GM12892 (cell line): ENCODE results near the gene NEK4.

Source experiments
- POLR2A ChIP-seq: IDR thresholded peaks from 2 replicates; pipeline ENCODE4 v1.6.1; 2011; ENCODE audit warnings: low read depth, low read length, control low read depth
- POLR2AphosphoS5 ChIP-seq: IDR thresholded peaks from 2 replicates; pipeline ENCODE4 v1.6.1; 2011; ENCODE audit warnings: low read depth, low read length, control low read depth
- TAF1 ChIP-seq: IDR thresholded peaks from 2 replicates; pipeline ENCODE4 v1.6.1; 2011; ENCODE audit warnings: low read depth, mild to moderate bottlenecking, control low read depth, low read length, borderline replicate concordance

GRCh38 chr3:52721002-52721729 is 49.6 kb downstream of the NEK4 start:
- TF ChIP-seq POLR2AphosphoS5, result no peak
- TF ChIP-seq POLR2A, result no peak
- no peak for TF ChIP-seq TAF1
